Loucy (cell line): Measurements from ENCODE around the gene RAP1GDS1.

ENCODE experiments used
- EZH2phosphoT487 ChIP-seq: fragments of 200-600 bp; IDR thresholded peaks from 2 replicates; pipeline ENCODE4 v1.6.1; 2018; ENCODE audit warnings: antibody characterized with exemption, mild to moderate bottlenecking, moderate library complexity, borderline replicate concordance
- TF ChIP-seq, protein P1 (sequence below): fragments of 200-600 bp; sonication (generic); conservative IDR thresholded peaks from 2 replicates; pipeline ENCODE4 v1.5.1; 2014; ENCODE audit warnings: mild to moderate bottlenecking, antibody characterized with exemption, low read length

DNA sequence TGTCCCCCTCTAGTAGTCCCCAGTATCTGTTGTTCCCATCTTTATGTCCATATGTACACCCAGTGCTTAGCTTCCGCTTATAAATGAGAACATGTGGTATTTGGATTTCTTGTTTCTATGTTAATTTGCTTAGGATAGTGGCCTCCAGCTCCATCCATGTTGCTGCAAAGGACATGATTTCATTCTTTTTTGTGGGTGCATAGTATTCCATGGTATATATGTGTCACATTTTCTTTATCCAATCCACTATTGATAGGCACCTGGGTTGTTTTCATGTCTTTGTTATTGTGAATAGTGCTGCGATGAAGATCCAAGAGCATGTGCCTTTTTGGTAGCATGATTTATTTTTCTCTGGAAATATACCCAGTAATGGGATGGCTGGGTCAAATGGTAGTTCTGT is 6.3 kb downstream of the RAP1GDS1 start:
- TF ChIP-seq, protein P1, sequence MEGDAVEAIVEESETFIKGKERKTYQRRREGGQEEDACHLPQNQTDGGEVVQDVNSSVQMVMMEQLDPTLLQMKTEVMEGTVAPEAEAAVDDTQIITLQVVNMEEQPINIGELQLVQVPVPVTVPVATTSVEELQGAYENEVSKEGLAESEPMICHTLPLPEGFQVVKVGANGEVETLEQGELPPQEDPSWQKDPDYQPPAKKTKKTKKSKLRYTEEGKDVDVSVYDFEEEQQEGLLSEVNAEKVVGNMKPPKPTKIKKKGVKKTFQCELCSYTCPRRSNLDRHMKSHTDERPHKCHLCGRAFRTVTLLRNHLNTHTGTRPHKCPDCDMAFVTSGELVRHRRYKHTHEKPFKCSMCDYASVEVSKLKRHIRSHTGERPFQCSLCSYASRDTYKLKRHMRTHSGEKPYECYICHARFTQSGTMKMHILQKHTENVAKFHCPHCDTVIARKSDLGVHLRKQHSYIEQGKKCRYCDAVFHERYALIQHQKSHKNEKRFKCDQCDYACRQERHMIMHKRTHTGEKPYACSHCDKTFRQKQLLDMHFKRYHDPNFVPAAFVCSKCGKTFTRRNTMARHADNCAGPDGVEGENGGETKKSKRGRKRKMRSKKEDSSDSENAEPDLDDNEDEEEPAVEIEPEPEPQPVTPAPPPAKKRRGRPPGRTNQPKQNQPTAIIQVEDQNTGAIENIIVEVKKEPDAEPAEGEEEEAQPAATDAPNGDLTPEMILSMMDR = no peak
- TF ChIP-seq EZH2phosphoT487 = no peak
